H9 (cell line): Measurements from ENCODE around the gene NUTF2. TPM values are rescaled to one million over a fixed set of nuclear protein-coding genes. Genes with fewer than 3 reads are reported as not detected.

Experiments
- DNase-seq: peaks from one replicate; pipeline ENCODE4 v3.0.0-alpha.2; 2017
- H2AFZ ChIP-seq: one replicate; pipeline ENCODE4 v1.6.1; 2013; ENCODE audit warnings: mild to moderate bottlenecking, low read length, control low read depth, moderate library complexity
- H2AK5ac ChIP-seq: 2 replicates; pipeline ENCODE4 v1.6.1; 2013; ENCODE audit warnings: low read length, control low read depth, mixed read lengths; ENCODE audit not compliant: insufficient read length
- H2BK120ac ChIP-seq: one replicate; pipeline ENCODE4 v1.6.1; 2013; ENCODE audit warnings: low read depth, mild to moderate bottlenecking, low read length, control low read depth, inconsistent platforms; ENCODE audit not compliant: poor library complexity, severe bottlenecking
- H2BK12ac ChIP-seq: 2 replicates; pipeline ENCODE4 v1.6.1; 2013; ENCODE audit warnings: low read length, control low read depth, mixed read lengths, low read depth; ENCODE audit not compliant: insufficient read length
- H2BK15ac ChIP-seq: 2 replicates; pipeline ENCODE4 v1.6.1; 2013; ENCODE audit warnings: low read depth, low read length, control low read depth
- H2BK20ac ChIP-seq: one replicate; pipeline ENCODE4 v1.6.1; 2013; ENCODE audit warnings: low read depth, mild to moderate bottlenecking, low read length, control low read depth, inconsistent platforms; ENCODE audit not compliant: poor library complexity, severe bottlenecking
- H2BK5ac ChIP-seq: 2 replicates; pipeline ENCODE4 v1.6.1; 2013; ENCODE audit warnings: low read length, control low read depth, mixed read lengths; ENCODE audit not compliant: insufficient read length
- H3K14ac ChIP-seq: 2 replicates; pipeline ENCODE4 v1.6.1; 2013; ENCODE audit warnings: low read length, control low read depth; ENCODE audit not compliant: insufficient read depth
- H3K18ac ChIP-seq: 2 replicates; pipeline ENCODE4 v1.6.1; 2013; ENCODE audit warnings: low read depth, mild to moderate bottlenecking, mixed read lengths, low read length, control low read depth; ENCODE audit not compliant: insufficient read length
- H3K23ac ChIP-seq: 2 replicates; pipeline ENCODE4 v1.6.1; 2013; ENCODE audit warnings: low read length, control low read depth, mixed read lengths, low read depth; ENCODE audit not compliant: insufficient read length
- H3K23me2 ChIP-seq: 2 replicates; pipeline ENCODE4 v1.6.1; 2013; ENCODE audit warnings: low read depth, mild to moderate bottlenecking, mixed read lengths, low read length, control low read depth; ENCODE audit not compliant: insufficient read length, poor library complexity, severe bottlenecking
- H3K27ac ChIP-seq: 2 replicates; pipeline ENCODE4 v1.5.1; 2013; ENCODE audit warnings: low read length, control low read depth, mixed read lengths, low read depth; ENCODE audit not compliant: insufficient read length
- H3K27me3 ChIP-seq: 2 replicates; pipeline ENCODE4 v1.6.1; 2013; ENCODE audit warnings: low read length, control low read depth, inconsistent platforms; ENCODE audit not compliant: insufficient read depth
- H3K4ac ChIP-seq: 2 replicates; pipeline ENCODE4 v1.6.1; 2013; ENCODE audit warnings: low read depth, mild to moderate bottlenecking, control low read depth, inconsistent platforms, low read length, moderate library complexity
- H3K4me1 ChIP-seq: 2 replicates; pipeline ENCODE4 v1.6.1; 2013; ENCODE audit warnings: low read length, control low read depth, inconsistent platforms; ENCODE audit not compliant: insufficient read depth
- H3K4me2 ChIP-seq: 2 replicates; pipeline ENCODE4 v1.6.1; 2013; ENCODE audit warnings: low read length, control low read depth, mixed read lengths; ENCODE audit not compliant: insufficient read length, insufficient read depth
- H3K56ac ChIP-seq: 2 replicates; pipeline ENCODE4 v1.6.1; 2013; ENCODE audit warnings: low read depth, mild to moderate bottlenecking, mixed read lengths, low read length, control low read depth; ENCODE audit not compliant: insufficient read length
- H3K79me1 ChIP-seq: 2 replicates; pipeline ENCODE4 v1.6.1; 2013; ENCODE audit warnings: low read depth, mild to moderate bottlenecking, moderate library complexity, low read length, control low read depth, inconsistent platforms; ENCODE audit not compliant: insufficient read depth, poor library complexity, severe bottlenecking
- H3K79me2 ChIP-seq: 2 replicates; pipeline ENCODE4 v1.6.1; 2013; ENCODE audit warnings: low read length, control low read depth, inconsistent platforms; ENCODE audit not compliant: insufficient read depth
- H3K9ac ChIP-seq: 2 replicates; pipeline ENCODE4 v1.6.1; 2013; ENCODE audit warnings: low read length, control low read depth, mixed read lengths; ENCODE audit not compliant: insufficient read length; ENCODE audit errors: extremely low read depth
- H3K9me3 ChIP-seq: one replicate; pipeline ENCODE4 v1.6.1; 2013; ENCODE audit warnings: low read depth, low read length, inconsistent platforms; ENCODE audit not compliant: control insufficient read depth
- H3T11ph ChIP-seq: one replicate; pipeline ENCODE4 v1.6.1; 2013; ENCODE audit warnings: mild to moderate bottlenecking, low read length, control low read depth, inconsistent platforms
- H4K20me1 ChIP-seq: one replicate; pipeline ENCODE4 v1.6.1; 2013; ENCODE audit not compliant: control insufficient read depth, insufficient read length, insufficient read depth
- H4K5ac ChIP-seq: 2 replicates; pipeline ENCODE4 v1.6.1; 2013; ENCODE audit warnings: low read depth, mild to moderate bottlenecking, mixed read lengths, low read length, control low read depth; ENCODE audit not compliant: insufficient read length
- H4K8ac ChIP-seq: replicated peaks from 2 replicates; pipeline ENCODE4 v1.6.1; 2013; ENCODE audit warnings: low read length, control low read depth, mixed read lengths, low read depth; ENCODE audit not compliant: insufficient read length
- H4K91ac ChIP-seq: 2 replicates; pipeline ENCODE4 v1.6.1; 2013; ENCODE audit warnings: low read depth, mild to moderate bottlenecking, moderate library complexity, mixed read lengths, low read length, control low read depth; ENCODE audit not compliant: insufficient read length
- H3K27ac Mint-ChIP-seq, 3 experiments: 2 replicates in 2 of 3; 3 replicates in 1 of 3; pipeline ENCODE4 v1.8.0; 2020 to 2021; ENCODE audit warnings: mixed read lengths in 3 of 3, mild to moderate bottlenecking in 1 of 3, moderate library complexity in 1 of 3
- H3K27me3 Mint-ChIP-seq: 2 replicates; pipeline ENCODE4 v1.8.0; 2021; ENCODE audit warnings: low read depth, mild to moderate bottlenecking, moderate library complexity, mixed read lengths
- H3K36me3 Mint-ChIP-seq, 3 experiments: 2 replicates in 2 of 3; 3 replicates in 1 of 3; pipeline ENCODE4 v1.8.0; 2020 to 2021; ENCODE audit warnings: low read depth in 3 of 3, mixed read lengths in 3 of 3; ENCODE audit not compliant: insufficient read depth in 1 of 3
- H3K4me1 Mint-ChIP-seq, 2 experiments: 2 replicates each; pipeline ENCODE4 v1.8.0; 2020; ENCODE audit warnings: mixed read lengths in 2 of 2
- H3K4me3 Mint-ChIP-seq, 2 experiments: 2 replicates in 1 of 2; 3 replicates in 1 of 2; pipeline ENCODE4 v1.8.0; 2020 to 2021; ENCODE audit warnings: mild to moderate bottlenecking in 2 of 2, mixed read lengths in 2 of 2, moderate library complexity in 1 of 2
- H3K9me3 Mint-ChIP-seq, 2 experiments: 2 replicates in 1 of 2; 3 replicates in 1 of 2; pipeline ENCODE4 v1.8.0; 2020; ENCODE audit warnings: mild to moderate bottlenecking in 2 of 2, mixed read lengths in 2 of 2, moderate library complexity in 1 of 2
- CTCF ChIP-seq: fragments of 200-600 bp; sonication (generic); conservative IDR thresholded peaks from 3 replicates; pipeline ENCODE4 v1.8.0; 2021; ENCODE audit warnings: antibody characterized with exemption, mild to moderate bottlenecking
- WGBS: extraction: QIAGEN DNeasy Blood & Tissue Kit; methylation state at CpG from one replicate; pipeline ENCODE4 v1.1.7; 2013; ENCODE audit warnings: missing lambda C conversion rate, low lambda C conversion rate, mixed read lengths; ENCODE audit not compliant: insufficient read length; ENCODE audit errors: extremely low coverage; 5-methylcytosine and 5-hydroxymethylcytosine counted together
- total RNA-seq: library from RNA; stranded (reverse); gene quantifications from 2 replicates; pipeline ENCODE4 v1.2.1, GENCODE V29; 2021

Gene NUTF2
- total RNA-seq, 1 experiment from 2014 or later = 198 TPM

GRCh38 chr16:67893743-67894399 lies 47.1 kb downstream of the NUTF2 start:
- Histone ChIP-seq H3K79me2 (peaks cover 8% of the 10 kb centered on the region; the same call in 1 of the 2 replicates), H3T11ph (no peak overlapping the region), H2BK120ac (no peak overlapping the region), H3K4ac (no peak overlapping the region), H3K9ac (peak overlapping the region; percentile 89), H3K4me1 (no peaks in the 10 kb centered on the region), H3K27me3 (no peaks in the 10 kb centered on the region), H2AK5ac (no peak overlapping the region), H4K20me1 (no peaks in the 10 kb centered on the region), H3K14ac (peak overlapping the region; percentile 86), H3K18ac (peak overlapping the region; percentile 59), H2AFZ (no peak overlapping the region), H2BK12ac (no peak overlapping the region), H2BK20ac (no peak overlapping the region), H3K4me2 (peak overlapping the region; percentile 75), H3K79me1 (peaks cover 7% of the 10 kb centered on the region), H3K23me2 (peaks cover 6% of the 10 kb centered on the region), H4K91ac (peak overlapping the region; percentile 11), H3K56ac (no peak overlapping the region), H2BK15ac (no peak overlapping the region), H3K9me3 (no peaks in the 10 kb centered on the region), H2BK5ac (no peak overlapping the region), H3K27ac (no peak overlapping the region), H3K23ac (no peak overlapping the region), H4K5ac (no peak overlapping the region), H4K8ac (no peak overlapping the region)
- Mint-ChIP-seq H3K27ac (peak overlapping the region; percentile 89 to 98 (median 95); a peak in 6 of 7 replicates), H3K4me1 (peaks cover 15 to 16% of the 10 kb centered on the region in 2 experiments), H3K36me3 (no peaks in the 10 kb centered on the region), H3K9me3 (no peaks in the 10 kb centered on the region), H3K27me3 (no peaks in the 10 kb centered on the region), H3K4me3 (peak overlapping the region; percentile 95 to 98)
- no peak for TF ChIP-seq CTCF
- DNase-seq = no peak
- WGBS = no CpG with 5 or more reads among the region's 14 CpGs
